Panc1 (cell line): ENCODE data around the gene ADAMTSL3.

Source experiments
- POLR2AphosphoS5 ChIP-seq: IDR thresholded peaks from 2 replicates; pipeline ENCODE4 v1.6.1; 2012; ENCODE audit warnings: mild to moderate bottlenecking, low read depth, low read length, moderate library complexity
- SIN3A ChIP-seq: IDR thresholded peaks from 2 replicates; pipeline ENCODE4 v1.6.1; 2012; ENCODE audit warnings: low read depth, mild to moderate bottlenecking, low read length, moderate library complexity, borderline replicate concordance; ENCODE audit not compliant: insufficient read depth
- TCF7L2 ChIP-seq: IDR thresholded peaks from 2 replicates; pipeline ENCODE4 v1.6.1; 2011; ENCODE audit warnings: mild to moderate bottlenecking, low read depth, low read length, inconsistent platforms
- TF ChIP-seq, protein P1 (sequence below): fragments of 450-650 bp; IDR thresholded peaks from 2 replicates; pipeline ENCODE4 v1.5.1; 2017; ENCODE audit warnings: mild to moderate bottlenecking

DNA sequence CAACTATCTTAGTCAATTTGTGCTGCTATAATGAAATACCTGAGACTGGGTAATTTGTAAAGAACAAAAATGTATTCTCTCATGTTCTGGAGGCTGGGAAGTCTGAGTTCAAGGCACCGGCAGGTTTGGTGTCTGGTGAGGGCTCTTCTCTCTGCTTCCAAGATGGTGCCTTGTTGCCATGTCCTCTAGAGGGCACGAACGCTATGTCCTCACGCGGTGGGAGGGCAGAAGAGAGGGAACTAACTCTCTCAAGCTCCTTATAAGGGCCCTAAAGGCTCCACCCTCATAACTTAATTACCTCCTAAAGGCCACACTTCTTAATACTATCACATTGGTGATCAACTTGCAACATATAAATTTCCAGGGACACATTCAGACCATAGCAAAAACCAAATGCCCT, 108.4 kb downstream of the ADAMTSL3 start:
- TF ChIP-seq, protein P1, sequence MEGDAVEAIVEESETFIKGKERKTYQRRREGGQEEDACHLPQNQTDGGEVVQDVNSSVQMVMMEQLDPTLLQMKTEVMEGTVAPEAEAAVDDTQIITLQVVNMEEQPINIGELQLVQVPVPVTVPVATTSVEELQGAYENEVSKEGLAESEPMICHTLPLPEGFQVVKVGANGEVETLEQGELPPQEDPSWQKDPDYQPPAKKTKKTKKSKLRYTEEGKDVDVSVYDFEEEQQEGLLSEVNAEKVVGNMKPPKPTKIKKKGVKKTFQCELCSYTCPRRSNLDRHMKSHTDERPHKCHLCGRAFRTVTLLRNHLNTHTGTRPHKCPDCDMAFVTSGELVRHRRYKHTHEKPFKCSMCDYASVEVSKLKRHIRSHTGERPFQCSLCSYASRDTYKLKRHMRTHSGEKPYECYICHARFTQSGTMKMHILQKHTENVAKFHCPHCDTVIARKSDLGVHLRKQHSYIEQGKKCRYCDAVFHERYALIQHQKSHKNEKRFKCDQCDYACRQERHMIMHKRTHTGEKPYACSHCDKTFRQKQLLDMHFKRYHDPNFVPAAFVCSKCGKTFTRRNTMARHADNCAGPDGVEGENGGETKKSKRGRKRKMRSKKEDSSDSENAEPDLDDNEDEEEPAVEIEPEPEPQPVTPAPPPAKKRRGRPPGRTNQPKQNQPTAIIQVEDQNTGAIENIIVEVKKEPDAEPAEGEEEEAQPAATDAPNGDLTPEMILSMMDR = no peak
- TF ChIP-seq POLR2AphosphoS5 (no peak), TCF7L2 (no peak), SIN3A (no peak)
